KOPT-K1 (cell line): Measurements from ENCODE around the gene DLL4.
A peak's percentile ranks its signal among the peaks of the same experiment; 100 is the strongest.

ENCODE experiments used
- H3K27ac ChIP-seq: fragments of 200-600 bp; sonication (generic); 2 replicates; pipeline ENCODE4 v1.5.1; 2016; ENCODE audit warnings: antibody characterized with exemption, mild to moderate bottlenecking, low read depth, low read length; ENCODE audit not compliant: poor library complexity, severe bottlenecking
- H3K36me3 ChIP-seq: fragments of 200-600 bp; sonication (generic); 2 replicates; pipeline ENCODE4 v1.5.1; 2017; ENCODE audit warnings: antibody characterized with exemption, mild to moderate bottlenecking, low read length, moderate library complexity; ENCODE audit not compliant: insufficient read depth
- H3K9me3 ChIP-seq: fragments of 200-600 bp; sonication (generic); 2 replicates; pipeline ENCODE4 v1.5.1; 2017; ENCODE audit warnings: antibody characterized with exemption, low read length, mild to moderate bottlenecking; ENCODE audit not compliant: insufficient read depth, poor library complexity, severe bottlenecking

Gene DLL4

GRCh38 chr15:40901053-40901443 lies 28.1 kb upstream of the DLL4 start:
- H3K36me3 ChIP-seq, result peaks cover 63% of the 10 kb centered on the region
- H3K9me3 ChIP-seq, result no peaks in the 10 kb centered on the region
- no peak overlapping the region for H3K27ac ChIP-seq

GRCh38 chr15:40902605-40903561 lies 26.3 kb upstream of the DLL4 start:
- Histone ChIP-seq H3K36me3 (peaks cover 56% of the 10 kb centered on the region), H3K9me3 (no peaks in the 10 kb centered on the region), H3K27ac (peak overlapping the region; percentile 81)

GRCh38 chr15:40904552-40905201 lies 24.5 kb upstream of the DLL4 start:
- H3K9me3 ChIP-seq, result no peaks in the 10 kb centered on the region
- no peak overlapping the region for H3K27ac ChIP-seq
- H3K36me3 ChIP-seq, result peaks cover 41% of the 10 kb centered on the region

GRCh38 chr15:40906091-40906990 lies 22.8 kb upstream of the DLL4 start:
- Histone ChIP-seq H3K27ac (peak overlapping the region; percentile 78), H3K36me3 (peaks cover 25% of the 10 kb centered on the region), H3K9me3 (no peaks in the 10 kb centered on the region)

GRCh38 chr15:40906991-40907802 lies 21.9 kb upstream of the DLL4 start:
- Histone ChIP-seq H3K36me3 (peaks cover 23% of the 10 kb centered on the region), H3K27ac (peak overlapping the region; percentile 78), H3K9me3 (no peaks in the 10 kb centered on the region)

GRCh38 chr15:40908095-40908494 lies 21.0 kb upstream of the DLL4 start:
- H3K27ac ChIP-seq, result peak overlapping the region; percentile 78
- H3K36me3 ChIP-seq, result peaks cover 14% of the 10 kb centered on the region

GRCh38 chr15:40909662-40910630 lies 19.2 kb upstream of the DLL4 start:
- peaks cover 1% of the 10 kb centered on the region for H3K36me3 ChIP-seq
- H3K9me3 ChIP-seq, result no peaks in the 10 kb centered on the region
- no peak overlapping the region for H3K27ac ChIP-seq

More at GRCh38 chr15:40908095-40908494, 21.0 kb upstream of the DLL4 start:
- H3K9me3 ChIP-seq, result no peaks in the 10 kb centered on the region

GRCh38 chr15:40911141-40911540 lies 18.0 kb upstream of the DLL4 start:
- no peak overlapping the region for H3K27ac ChIP-seq
- H3K36me3 ChIP-seq, result no peaks in the 10 kb centered on the region
- H3K9me3 ChIP-seq, result no peaks in the 10 kb centered on the region

GRCh38 chr15:40911693-40912092 lies 17.4 kb upstream of the DLL4 start:
- H3K36me3 ChIP-seq, result no peaks in the 10 kb centered on the region
- H3K27ac ChIP-seq, result no peak overlapping the region
- no peaks in the 10 kb centered on the region for H3K9me3 ChIP-seq

GRCh38 chr15:40912478-40912877 lies 16.7 kb upstream of the DLL4 start:
- Histone ChIP-seq H3K36me3 (no peaks in the 10 kb centered on the region), H3K9me3 (no peaks in the 10 kb centered on the region), H3K27ac (no peak overlapping the region)

- H3K27ac ChIP-seq, result no peak overlapping the region
- no peaks in the 10 kb centered on the region for H3K36me3 ChIP-seq
- H3K9me3 ChIP-seq, result no peaks in the 10 kb centered on the region
Measured at GRCh38 chr15:40914013-40914412, 15.1 kb upstream of the DLL4 start.

GRCh38 chr15:40914486-40914885 lies 14.7 kb upstream of the DLL4 start:
- no peaks in the 10 kb centered on the region for H3K36me3 ChIP-seq
- H3K27ac ChIP-seq, result no peak overlapping the region
- no peaks in the 10 kb centered on the region for H3K9me3 ChIP-seq

GRCh38 chr15:40915116-40915661 lies 14.0 kb upstream of the DLL4 start:
- Histone ChIP-seq H3K36me3 (no peaks in the 10 kb centered on the region), H3K27ac (no peak overlapping the region), H3K9me3 (no peaks in the 10 kb centered on the region)
